ENCODE results near the gene HDAC9. TPM values are rescaled to one million over a fixed set of nuclear protein-coding genes. Genes with fewer than 3 reads are reported as not detected.

The HDAC9 gene
- total RNA-seq, 4 donors from 2014 or later = 51.2 to 194 (median 106) TPM

DNA sequence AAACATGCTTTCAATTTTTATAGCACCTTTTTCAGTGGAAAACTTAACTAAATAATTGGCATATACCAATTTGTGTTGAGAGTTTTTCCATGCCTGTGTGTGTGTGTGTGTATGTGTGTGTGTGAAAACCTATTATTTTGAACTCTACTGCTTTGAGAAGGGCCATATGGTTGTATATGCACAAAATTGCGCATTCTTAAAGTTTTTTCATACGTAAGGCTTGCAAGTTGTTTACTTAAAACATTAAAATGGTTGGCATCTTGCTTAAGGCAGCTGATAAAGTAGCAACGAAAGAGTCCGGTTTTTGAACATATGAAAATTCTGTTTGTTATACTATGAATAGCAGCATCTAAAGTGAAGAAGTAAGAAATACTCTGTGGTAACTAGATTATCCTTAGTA lies 84.1 kb downstream of the HDAC9 start:
- 90 to 91% methylated on average over 4 of the region's 4 CpGs for WGBS, 2 donors (ENCODE audit: low coverage in 1 of 2)
- TF ChIP-seq POLR2A (IDR thresholded peaks at IDR 0.05) (no peak), EP300 (IDR thresholded peaks at IDR 0.05) (no peak), POLR2AphosphoS5 (IDR thresholded peaks at IDR 0.05) (no peak)
- TF ChIP-seq, protein P1, sequence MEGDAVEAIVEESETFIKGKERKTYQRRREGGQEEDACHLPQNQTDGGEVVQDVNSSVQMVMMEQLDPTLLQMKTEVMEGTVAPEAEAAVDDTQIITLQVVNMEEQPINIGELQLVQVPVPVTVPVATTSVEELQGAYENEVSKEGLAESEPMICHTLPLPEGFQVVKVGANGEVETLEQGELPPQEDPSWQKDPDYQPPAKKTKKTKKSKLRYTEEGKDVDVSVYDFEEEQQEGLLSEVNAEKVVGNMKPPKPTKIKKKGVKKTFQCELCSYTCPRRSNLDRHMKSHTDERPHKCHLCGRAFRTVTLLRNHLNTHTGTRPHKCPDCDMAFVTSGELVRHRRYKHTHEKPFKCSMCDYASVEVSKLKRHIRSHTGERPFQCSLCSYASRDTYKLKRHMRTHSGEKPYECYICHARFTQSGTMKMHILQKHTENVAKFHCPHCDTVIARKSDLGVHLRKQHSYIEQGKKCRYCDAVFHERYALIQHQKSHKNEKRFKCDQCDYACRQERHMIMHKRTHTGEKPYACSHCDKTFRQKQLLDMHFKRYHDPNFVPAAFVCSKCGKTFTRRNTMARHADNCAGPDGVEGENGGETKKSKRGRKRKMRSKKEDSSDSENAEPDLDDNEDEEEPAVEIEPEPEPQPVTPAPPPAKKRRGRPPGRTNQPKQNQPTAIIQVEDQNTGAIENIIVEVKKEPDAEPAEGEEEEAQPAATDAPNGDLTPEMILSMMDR (IDR thresholded peaks at IDR 0.05) = no peak
- no peaks in the 10 kb centered on the region for H3K27me3 ChIP-seq
- no peaks in the 10 kb centered on the region for H3K9me3 ChIP-seq
- H3K27ac ChIP-seq = no peak overlapping the region
- H3K36me3 ChIP-seq = no peaks in the 10 kb centered on the region
- H3K4me3 ChIP-seq = no peak overlapping the region
- no peak for ATAC-seq
- H3K4me1 ChIP-seq = no peaks in the 10 kb centered on the region

DNA sequence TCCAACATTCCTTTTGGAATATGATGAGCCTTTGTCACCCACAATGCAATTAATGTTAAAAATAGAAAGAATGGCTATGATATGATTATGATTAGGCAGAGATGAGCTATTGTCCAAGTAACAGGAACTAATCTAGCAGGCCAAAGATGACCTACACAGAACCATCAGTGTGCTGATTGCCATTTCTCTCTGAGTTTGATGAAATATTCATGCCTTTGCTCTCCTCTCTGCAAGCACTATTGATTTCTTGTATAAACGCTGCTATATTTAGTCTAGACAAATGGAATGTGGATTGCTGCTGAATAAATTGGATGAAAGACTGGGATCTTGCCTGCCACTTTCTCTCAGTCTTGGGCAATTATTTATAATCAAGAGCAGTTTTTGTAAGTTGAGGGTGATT lies 85.4 kb downstream of the HDAC9 start:
- TF ChIP-seq, protein P1 (IDR thresholded peaks at IDR 0.05) = no peak
- TF ChIP-seq POLR2AphosphoS5 (IDR thresholded peaks at IDR 0.05) (no peak), EP300 (IDR thresholded peaks at IDR 0.05) (no peak), POLR2A (IDR thresholded peaks at IDR 0.05) (no peak)
- 29 to 53% methylated on average over 1 of the region's 1 CpG for WGBS, 2 donors (ENCODE audit: low coverage in 1 of 2)
- no peaks in the 10 kb centered on the region for H3K36me3 ChIP-seq
- H3K27me3 ChIP-seq = no peaks in the 10 kb centered on the region
- no peaks in the 10 kb centered on the region for H3K4me1 ChIP-seq
- H3K27ac ChIP-seq = no peak overlapping the region
- no peak overlapping the region for H3K4me3 ChIP-seq
- no peaks in the 10 kb centered on the region for H3K9me3 ChIP-seq
- ATAC-seq = no peak

- Histone ChIP-seq H3K9me3 (no peaks in the 10 kb centered on the region), H3K4me1 (no peaks in the 10 kb centered on the region), H3K36me3 (no peaks in the 10 kb centered on the region), H3K4me3 (no peak overlapping the region), H3K27me3 (no peaks in the 10 kb centered on the region), H3K27ac (no peak overlapping the region)
- no peak for ATAC-seq
- TF ChIP-seq, protein P1 (IDR thresholded peaks at IDR 0.05) = no peak
- no peak for TF ChIP-seq POLR2A (IDR thresholded peaks at IDR 0.05)
- no peak for TF ChIP-seq EP300 (IDR thresholded peaks at IDR 0.05)
- no peak for TF ChIP-seq POLR2AphosphoS5 (IDR thresholded peaks at IDR 0.05)
- 42% methylated on average over 2 of the region's 2 CpGs; no CpG with 5 or more reads in 1 of the 2 donors for WGBS, 2 donors (ENCODE audit: low coverage in 1 of 2)
Observed at GRCh38 chr7:18583305-18583704, 87.8 kb downstream of the HDAC9 start.

DNA sequence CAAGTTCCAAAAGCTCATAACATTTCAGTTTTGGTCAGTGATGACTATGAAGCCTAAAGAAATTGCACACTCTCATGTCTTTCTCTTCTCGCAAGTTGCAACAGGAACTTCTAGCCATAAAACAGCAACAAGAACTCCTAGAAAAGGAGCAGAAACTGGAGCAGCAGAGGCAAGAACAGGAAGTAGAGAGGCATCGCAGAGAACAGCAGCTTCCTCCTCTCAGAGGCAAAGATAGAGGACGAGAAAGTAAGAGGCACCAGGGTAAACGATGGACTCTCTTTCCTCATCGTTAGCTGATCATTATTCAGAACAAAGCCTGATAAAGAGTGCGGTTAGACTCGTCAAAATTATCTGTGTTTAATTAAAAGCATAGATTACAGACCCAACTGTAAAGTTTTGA lies 94.7 kb downstream of the HDAC9 start:
- no peaks in the 10 kb centered on the region for H3K4me1 ChIP-seq
- no peak overlapping the region for H3K4me3 ChIP-seq
- no peak for ATAC-seq
- H3K36me3 ChIP-seq = peaks cover 0 to 20% of the 10 kb centered on the region in 2 donors
- TF ChIP-seq EP300 (IDR thresholded peaks at IDR 0.05) (no peak), POLR2A (IDR thresholded peaks at IDR 0.05) (no peak), POLR2AphosphoS5 (IDR thresholded peaks at IDR 0.05) (no peak)
- TF ChIP-seq, protein P1 (IDR thresholded peaks at IDR 0.05) = no peak
- H3K27ac ChIP-seq = no peak overlapping the region
- no peaks in the 10 kb centered on the region for H3K9me3 ChIP-seq
- no peaks in the 10 kb centered on the region for H3K27me3 ChIP-seq
- 55 to 76% methylated on average over 7 of the region's 7 CpGs for WGBS, 2 donors (ENCODE audit: low coverage in 1 of 2)

GRCh38 chr7:18590744-18591340 lies 95.3 kb downstream of the HDAC9 start:
- H3K27me3 ChIP-seq = no peaks in the 10 kb centered on the region

More at GRCh38 chr7:18590744-18591340, 95.3 kb downstream of the HDAC9 start:
- H3K9me3 ChIP-seq = no peaks in the 10 kb centered on the region
- no peaks in the 10 kb centered on the region for H3K4me1 ChIP-seq
- 0 to 5% methylated on average over 1 of the region's 1 CpG for WGBS, 2 donors (ENCODE audit: low coverage in 1 of 2)
- no peak for TF ChIP-seq EP300 (IDR thresholded peaks at IDR 0.05)
- TF ChIP-seq, protein P1 (IDR thresholded peaks at IDR 0.05) = peak; percentile 12 to 46 (median 30)
- TF ChIP-seq POLR2AphosphoS5 (IDR thresholded peaks at IDR 0.05) = no peak
- H3K27ac ChIP-seq = no peak overlapping the region
- peaks cover 0 to 20% of the 10 kb centered on the region in 2 donors for H3K36me3 ChIP-seq
- ATAC-seq = peak; percentile 53
- H3K4me3 ChIP-seq = no peak overlapping the region

All from gastroesophageal sphincter (tissue), 4 donors.